ENCODE data around the gene MRPL48. TPM values are rescaled to one million over a fixed set of nuclear protein-coding genes. Genes with fewer than 3 reads are reported as not detected.
"Not testable (repeated sequence)": the region's sequence is repeated elsewhere in the genome, so short reads cannot be mapped to it uniquely, and the experiment has no call there.

MRPL48 gene
- total and polyA plus RNA-seq, 4 donors = 37.5 to 58.5 (median 40.4) TPM

- Histone ChIP-seq H3K4me1 (ENCODE audit: control insufficient read depth, insufficient read depth, low read length) (peaks cover 4% of the 10 kb centered on the region), H3K27ac (ENCODE audit: low read depth, low read length) (no peak overlapping the region), H3K9me3 (ENCODE audit: control insufficient read depth, insufficient read depth, low read length) (no peaks in the 10 kb centered on the region), H3K27me3 (ENCODE audit: control insufficient read depth, insufficient read depth, low read length) (no peaks in the 10 kb centered on the region), H3K4me3 (ENCODE audit: low read depth, low read length) (no peak overlapping the region), H3K36me3 (ENCODE audit: control insufficient read depth, insufficient read depth, low read length) (no peaks in the 10 kb centered on the region)
- DNase-seq (ENCODE audit: low read depth in 4 of 6, low spot score in 6 of 6) = no peak
Measured at GRCh38 chr11:73762732-73763131, 24.9 kb upstream of the MRPL48 start.

- WGBS (ENCODE audit: insufficient coverage) = no CpG with 5 or more reads among the region's 1 CpG
- Histone ChIP-seq H3K4me1 (ENCODE audit: control insufficient read depth, insufficient read depth, low read length) (peaks cover under 1% of the 10 kb centered on the region), H3K9me3 (ENCODE audit: control insufficient read depth, insufficient read depth, low read length) (no peaks in the 10 kb centered on the region)
Measured at GRCh38 chr11:73766763-73767162, 20.9 kb upstream of the MRPL48 start.

GRCh38 chr11:73770811-73771210 is 16.9 kb upstream of the MRPL48 start:
- not testable (repeated sequence) for H3K36me3 ChIP-seq (ENCODE audit: control insufficient read depth, insufficient read depth, low read length); DNase-seq (ENCODE audit: low read depth in 4 of 6, low spot score in 6 of 6); H3K4me3 ChIP-seq (ENCODE audit: low read depth, low read length); H3K27ac ChIP-seq (ENCODE audit: low read depth, low read length); H3K4me1 ChIP-seq (ENCODE audit: control insufficient read depth, insufficient read depth, low read length); H3K9me3 ChIP-seq (ENCODE audit: control insufficient read depth, insufficient read depth, low read length); H3K27me3 ChIP-seq (ENCODE audit: control insufficient read depth, insufficient read depth, low read length)
- WGBS (ENCODE audit: insufficient coverage) = 94% methylated on average over 6 of the region's 7 CpGs

More at GRCh38 chr11:73766763-73767162, 20.9 kb upstream of the MRPL48 start:
- Histone ChIP-seq H3K27me3 (ENCODE audit: control insufficient read depth, insufficient read depth, low read length) (no peaks in the 10 kb centered on the region), H3K4me3 (ENCODE audit: low read depth, low read length) (no peak overlapping the region), H3K36me3 (ENCODE audit: control insufficient read depth, insufficient read depth, low read length) (no peaks in the 10 kb centered on the region), H3K27ac (ENCODE audit: low read depth, low read length) (no peak overlapping the region)
- DNase-seq (ENCODE audit: low read depth in 4 of 6, low spot score in 6 of 6) = no peak

- Histone ChIP-seq H3K4me1 (ENCODE audit: control insufficient read depth, insufficient read depth, low read length) (no peaks in the 10 kb centered on the region), H3K36me3 (ENCODE audit: control insufficient read depth, insufficient read depth, low read length) (no peaks in the 10 kb centered on the region), H3K9me3 (ENCODE audit: control insufficient read depth, insufficient read depth, low read length) (no peaks in the 10 kb centered on the region), H3K27me3 (ENCODE audit: control insufficient read depth, insufficient read depth, low read length) (no peaks in the 10 kb centered on the region), H3K27ac (ENCODE audit: low read depth, low read length) (peak overlapping the region; percentile 99), H3K4me3 (ENCODE audit: low read depth, low read length) (peak overlapping the region; percentile 72)
- WGBS (ENCODE audit: insufficient coverage) = 0% methylated on average over 25 of the region's 30 CpGs
- DNase-seq (ENCODE audit: low read depth in 4 of 6, low spot score in 6 of 6) = peak; percentile 94 to 99 (median 96)
Measured at GRCh38 chr11:73779084-73779902, 8.4 kb upstream of the MRPL48 start.

GRCh38 chr11:73781303-73781702 is 6.4 kb upstream of the MRPL48 start:
- Histone ChIP-seq H3K36me3 (ENCODE audit: control insufficient read depth, insufficient read depth, low read length) (no peaks in the 10 kb centered on the region), H3K27me3 (ENCODE audit: control insufficient read depth, insufficient read depth, low read length) (no peaks in the 10 kb centered on the region), H3K27ac (ENCODE audit: low read depth, low read length) (no peak overlapping the region), H3K4me1 (ENCODE audit: control insufficient read depth, insufficient read depth, low read length) (no peaks in the 10 kb centered on the region), H3K9me3 (ENCODE audit: control insufficient read depth, insufficient read depth, low read length) (no peaks in the 10 kb centered on the region), H3K4me3 (ENCODE audit: low read depth, low read length) (no peak overlapping the region)
- DNase-seq (ENCODE audit: low read depth in 4 of 6, low spot score in 6 of 6) = no peak
- WGBS (ENCODE audit: insufficient coverage) = 88% methylated on average over 1 of the region's 6 CpGs

- H3K4me1 ChIP-seq (ENCODE audit: control insufficient read depth, insufficient read depth, low read length) = peaks cover 12% of the 10 kb centered on the region
- no peaks in the 10 kb centered on the region for H3K27me3 ChIP-seq (ENCODE audit: control insufficient read depth, insufficient read depth, low read length)
- no peaks in the 10 kb centered on the region for H3K9me3 ChIP-seq (ENCODE audit: control insufficient read depth, insufficient read depth, low read length)
- 97% methylated on average over 3 of the region's 5 CpGs for WGBS (ENCODE audit: insufficient coverage)
- H3K27ac ChIP-seq (ENCODE audit: low read depth, low read length) = no peak overlapping the region
- H3K36me3 ChIP-seq (ENCODE audit: control insufficient read depth, insufficient read depth, low read length) = no peaks in the 10 kb centered on the region
- no peak overlapping the region for H3K4me3 ChIP-seq (ENCODE audit: low read depth, low read length)
- no peak for DNase-seq (ENCODE audit: low read depth in 4 of 6, low spot score in 6 of 6)
Measured at GRCh38 chr11:73783483-73784020, 4.1 kb upstream of the MRPL48 start.

- 92% methylated on average over 4 of the region's 6 CpGs for WGBS (ENCODE audit: insufficient coverage)
- peaks cover 14% of the 10 kb centered on the region for H3K4me1 ChIP-seq (ENCODE audit: control insufficient read depth, insufficient read depth, low read length)
- DNase-seq (ENCODE audit: low read depth in 4 of 6, low spot score in 6 of 6) = no peak
- H3K27ac ChIP-seq (ENCODE audit: low read depth, low read length) = no peak overlapping the region
- no peak overlapping the region for H3K4me3 ChIP-seq (ENCODE audit: low read depth, low read length)
- H3K27me3 ChIP-seq (ENCODE audit: control insufficient read depth, insufficient read depth, low read length) = no peaks in the 10 kb centered on the region
- no peaks in the 10 kb centered on the region for H3K9me3 ChIP-seq (ENCODE audit: control insufficient read depth, insufficient read depth, low read length)
- no peaks in the 10 kb centered on the region for H3K36me3 ChIP-seq (ENCODE audit: control insufficient read depth, insufficient read depth, low read length)
Measured at GRCh38 chr11:73784080-73784634, 3.5 kb upstream of the MRPL48 start.

- no CpG with 5 or more reads among the region's 1 CpG for WGBS (ENCODE audit: insufficient coverage)
- no peaks in the 10 kb centered on the region for H3K9me3 ChIP-seq (ENCODE audit: control insufficient read depth, insufficient read depth, low read length)
- DNase-seq (ENCODE audit: low read depth in 4 of 6, low spot score in 6 of 6) = no peak
- no peaks in the 10 kb centered on the region for H3K27me3 ChIP-seq (ENCODE audit: control insufficient read depth, insufficient read depth, low read length)
- H3K36me3 ChIP-seq (ENCODE audit: control insufficient read depth, insufficient read depth, low read length) = no peaks in the 10 kb centered on the region
- no peak overlapping the region for H3K27ac ChIP-seq (ENCODE audit: low read depth, low read length)
- peaks cover 14% of the 10 kb centered on the region for H3K4me1 ChIP-seq (ENCODE audit: control insufficient read depth, insufficient read depth, low read length)
- no peak overlapping the region for H3K4me3 ChIP-seq (ENCODE audit: low read depth, low read length)
Measured at GRCh38 chr11:73784734-73785133, 2.9 kb upstream of the MRPL48 start.

- not testable (repeated sequence) for H3K27ac ChIP-seq (ENCODE audit: low read depth, low read length); H3K36me3 ChIP-seq (ENCODE audit: control insufficient read depth, insufficient read depth, low read length); H3K27me3 ChIP-seq (ENCODE audit: control insufficient read depth, insufficient read depth, low read length); H3K4me3 ChIP-seq (ENCODE audit: low read depth, low read length); H3K9me3 ChIP-seq (ENCODE audit: control insufficient read depth, insufficient read depth, low read length); DNase-seq (ENCODE audit: low read depth in 4 of 6, low spot score in 6 of 6)
- H3K4me1 ChIP-seq (ENCODE audit: control insufficient read depth, insufficient read depth, low read length) = peaks cover 14% of the 10 kb centered on the region
Measured at GRCh38 chr11:73785467-73785866, 2.2 kb upstream of the MRPL48 start.

Measured in spinal cord (tissue), 10 donors.